MM.1S (cell line): ENCODE data around the gene ADGRD1.

Source experiments
- DNase-seq: peaks from one replicate; pipeline ENCODE4 v3.0.0-alpha.2; 2015
- H2AFZ ChIP-seq: fragments of 300-600 bp; sonication (generic); 2 replicates; pipeline ENCODE4 v1.6.0; 2016; ENCODE audit warnings: antibody characterized with exemption, low read length
- H3F3A ChIP-seq: fragments of 300-600 bp; sonication (generic); 2 replicates; pipeline ENCODE4 v1.6.1; 2016; ENCODE audit warnings: mild to moderate bottlenecking, antibody characterized with exemption, low read length, moderate library complexity, mixed read lengths; ENCODE audit not compliant: insufficient read depth
- H3K27ac ChIP-seq: fragments of 300-600 bp; sonication (generic); 2 replicates; pipeline ENCODE4 v1.5.1; 2016; ENCODE audit warnings: mild to moderate bottlenecking, low read length
- H3K27me3 ChIP-seq: fragments of 300-600 bp; sonication (generic); replicated peaks from 2 replicates; pipeline ENCODE4 v1.6.0; 2016; ENCODE audit warnings: low read length; ENCODE audit not compliant: insufficient read depth
- H3K36me3 ChIP-seq: fragments of 300-600 bp; sonication (generic); replicated peaks from 2 replicates; pipeline ENCODE4 v1.6.1; 2016; ENCODE audit warnings: mild to moderate bottlenecking, low read length, mixed read lengths; ENCODE audit not compliant: insufficient read depth
- H3K4me1 ChIP-seq: fragments of 300-600 bp; sonication (generic); 2 replicates; pipeline ENCODE4 v1.6.1; 2016; ENCODE audit warnings: low read length, mixed read lengths
- H3K4me2 ChIP-seq: fragments of 300-600 bp; sonication (generic); 2 replicates; pipeline ENCODE4 v1.6.0; 2016; ENCODE audit warnings: low read depth, low read length
- H3K4me3 ChIP-seq: fragments of 300-600 bp; sonication (generic); 2 replicates; pipeline ENCODE4 v1.5.1; 2016; ENCODE audit warnings: low read length, mixed read lengths
- H3K79me2 ChIP-seq: fragments of 300-600 bp; sonication (generic); 2 replicates; pipeline ENCODE4 v1.6.1; 2016; ENCODE audit warnings: mixed run types, low read length, mixed read lengths
- H3K9ac ChIP-seq: fragments of 300-600 bp; sonication (generic); 2 replicates; pipeline ENCODE4 v1.6.1; 2016; ENCODE audit warnings: low read length, mixed read lengths
- H3K9me2 ChIP-seq: fragments of 300-600 bp; sonication (generic); replicated peaks from 2 replicates; pipeline ENCODE4 v1.6.1; 2016; ENCODE audit warnings: mild to moderate bottlenecking, low read length, mixed read lengths; ENCODE audit not compliant: insufficient read depth
- H3K9me3 ChIP-seq: fragments of 300-600 bp; sonication (generic); replicated peaks from 2 replicates; pipeline ENCODE4 v1.6.1; 2016; ENCODE audit warnings: mild to moderate bottlenecking, low read length, mixed read lengths; ENCODE audit not compliant: insufficient read depth
- H4K20me1 ChIP-seq: fragments of 300-600 bp; sonication (generic); 2 replicates; pipeline ENCODE4 v1.6.1; 2016; ENCODE audit warnings: mild to moderate bottlenecking, low read length, moderate library complexity, mixed read lengths; ENCODE audit not compliant: insufficient read depth
- CTCF ChIP-seq: fragments of 300-600 bp; sonication (generic); IDR thresholded peaks from 2 replicates; pipeline ENCODE4 v1.5.1; 2016; ENCODE audit warnings: antibody characterized with exemption, low read length, mixed read lengths
- EZH2 ChIP-seq: fragments of 300-600 bp; sonication (generic); optimal IDR thresholded peaks from 2 replicates; pipeline ENCODE3; 2017; ENCODE audit warnings: low read depth, mild to moderate bottlenecking, antibody characterized with exemption, low read length, mixed read lengths
- EZH2phosphoT487 ChIP-seq: fragments of 300-600 bp; sonication (generic); IDR thresholded peaks from 2 replicates; pipeline ENCODE4 v1.6.1; 2018; ENCODE audit warnings: antibody characterized with exemption, low read length

ADGRD1 gene

GRCh38 chr12:131041216-131041967, 87.7 kb downstream of the ADGRD1 start:
- TF ChIP-seq CTCF (no peak), EZH2 (no peak), EZH2phosphoT487 (no peak)
- H3K9me3 ChIP-seq, result no peaks in the 10 kb centered on the region
- no peak overlapping the region for H3K4me3 ChIP-seq
- no peak overlapping the region for H3K4me2 ChIP-seq
- no peaks in the 10 kb centered on the region for H3K9me2 ChIP-seq
- H4K20me1 ChIP-seq, result no peaks in the 10 kb centered on the region
- H3K27me3 ChIP-seq, result 0 out of 2 replicates have a peak, but pooled peaks cover 11% of the 10 kb centered on the region
- no peak for DNase-seq
- no peak overlapping the region for H3K9ac ChIP-seq
- H3K4me1 ChIP-seq, result no peaks in the 10 kb centered on the region
- no peak overlapping the region for H2AFZ ChIP-seq
- no peaks in the 10 kb centered on the region for H3F3A ChIP-seq
- no peaks in the 10 kb centered on the region for H3K36me3 ChIP-seq
- no peak overlapping the region for H3K27ac ChIP-seq
- no peaks in the 10 kb centered on the region for H3K79me2 ChIP-seq

DNA sequence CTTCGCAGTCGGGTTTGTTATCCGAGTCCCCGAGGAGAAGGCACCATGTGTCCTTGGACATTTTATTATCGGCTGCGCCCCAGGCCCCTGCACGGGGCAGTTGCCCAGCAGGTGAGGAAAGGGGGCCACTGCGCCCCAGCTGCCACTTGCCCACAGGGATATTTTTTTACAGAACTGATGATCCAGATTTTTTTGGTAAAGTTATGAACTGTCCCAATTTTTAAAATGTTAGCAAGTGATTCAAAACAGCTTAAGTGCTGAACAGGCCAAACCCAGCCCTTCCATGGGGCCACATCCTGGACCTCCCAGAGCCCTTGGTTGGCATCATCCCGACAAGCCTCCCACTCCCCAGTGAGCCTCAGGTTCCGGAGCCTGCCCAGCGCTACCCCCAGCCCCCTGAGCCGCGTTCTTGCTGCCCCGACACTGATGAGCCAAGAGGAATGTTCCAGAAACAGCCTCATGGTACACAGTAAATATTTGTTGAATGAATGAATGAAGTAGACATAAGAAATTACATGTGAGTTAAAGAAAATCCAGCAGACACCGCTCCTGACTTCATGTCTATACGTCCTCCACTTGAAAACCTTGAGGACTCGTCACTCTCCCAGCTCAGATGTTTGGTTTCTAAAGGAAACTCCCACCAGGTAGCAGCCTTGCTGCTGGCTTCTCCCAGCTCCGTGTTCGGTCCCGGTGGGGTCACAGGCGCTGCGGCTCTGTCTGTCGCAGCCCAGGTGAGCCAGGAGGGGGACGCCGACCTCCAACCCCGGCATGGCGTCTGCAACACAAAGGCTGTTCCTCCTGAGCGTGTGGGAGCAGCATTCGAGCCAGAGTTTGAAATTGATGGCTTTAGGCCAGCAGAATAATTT, 88.5 kb downstream of the ADGRD1 start:
- no peak overlapping the region for H3K9ac ChIP-seq
- H3K79me2 ChIP-seq, result no peaks in the 10 kb centered on the region
- no peaks in the 10 kb centered on the region for H3K36me3 ChIP-seq
- no peak overlapping the region for H2AFZ ChIP-seq
- H3K4me3 ChIP-seq, result no peak overlapping the region
- no peak overlapping the region for H3K27ac ChIP-seq
- H4K20me1 ChIP-seq, result no peaks in the 10 kb centered on the region
- 0 out of 2 replicates have a peak, but pooled peaks cover 11% of the 10 kb centered on the region for H3K27me3 ChIP-seq
- TF ChIP-seq EZH2phosphoT487 (no peak), EZH2 (no peak), CTCF (no peak)
- no peaks in the 10 kb centered on the region for H3K4me1 ChIP-seq
- H3K9me2 ChIP-seq, result no peaks in the 10 kb centered on the region
- DNase-seq, result no peak
- no peaks in the 10 kb centered on the region for H3K9me3 ChIP-seq
- no peak overlapping the region for H3K4me2 ChIP-seq
- H3F3A ChIP-seq, result no peaks in the 10 kb centered on the region

GRCh38 chr12:131042834-131043245, 89.1 kb downstream of the ADGRD1 start:
- Histone ChIP-seq H4K20me1 (no peaks in the 10 kb centered on the region), H3K9me3 (no peaks in the 10 kb centered on the region), H2AFZ (no peak overlapping the region), H3K79me2 (no peaks in the 10 kb centered on the region), H3K36me3 (no peaks in the 10 kb centered on the region), H3K4me2 (no peak overlapping the region), H3K9me2 (no peaks in the 10 kb centered on the region), H3K9ac (no peak overlapping the region), H3K4me3 (no peak overlapping the region), H3K27me3 (0 out of 2 replicates have a peak, but pooled peaks cover 11% of the 10 kb centered on the region), H3F3A (no peaks in the 10 kb centered on the region), H3K27ac (no peak overlapping the region), H3K4me1 (no peaks in the 10 kb centered on the region)
- no peak for DNase-seq
- TF ChIP-seq EZH2phosphoT487 (no peak), CTCF (no peak), EZH2 (no peak)
